Sigmoid colon (tissue), 4 donors: ENCODE measurements around the gene BAG1.

Experiments
- EP300 ChIP-seq, 4 donors: sonication (generic); formaldehyde crosslinking; IDR thresholded peaks; one replicate each; pipeline ENCODE4 v1.6.1; 2017; ENCODE audit warnings: antibody characterized with exemption in 4 of 4
- POLR2A ChIP-seq, 2 donors: fragments of 450-650 bp; IDR thresholded peaks; one replicate each; pipeline ENCODE4 v1.6.1; 2016; ENCODE audit warnings: antibody characterized with exemption in 2 of 2, mild to moderate bottlenecking in 2 of 2, moderate library complexity in 2 of 2
- POLR2AphosphoS5 ChIP-seq, 4 donors: sonication (generic); formaldehyde crosslinking; IDR thresholded peaks; one replicate each; pipeline ENCODE4 v1.6.1; 2017; ENCODE audit warnings: antibody characterized with exemption in 4 of 4
- TF ChIP-seq, protein P1 (sequence below), 4 experiments: fragments of 450-650 bp in 3 of 4; fragments of 200-600 bp in 1 of 4; IDR thresholded peaks; one replicate each; pipeline ENCODE4 v1.5.1; 2016 to 2019; ENCODE audit warnings: antibody characterized with exemption in 4 of 4, mild to moderate bottlenecking in 3 of 4, moderate library complexity in 2 of 4

GRCh38 chr9:33264473-33265177 is at the start of gene BAG1, which contains the start of gene CHMP5:
- TF ChIP-seq POLR2AphosphoS5 (IDR thresholded peaks at IDR 0.05) (peak; percentile 63 to 86 (median 84)), POLR2A (IDR thresholded peaks at IDR 0.05) (peak in 1 of 2 donors; percentile 25), EP300 (IDR thresholded peaks at IDR 0.05) (no peak)
- TF ChIP-seq, protein P1, sequence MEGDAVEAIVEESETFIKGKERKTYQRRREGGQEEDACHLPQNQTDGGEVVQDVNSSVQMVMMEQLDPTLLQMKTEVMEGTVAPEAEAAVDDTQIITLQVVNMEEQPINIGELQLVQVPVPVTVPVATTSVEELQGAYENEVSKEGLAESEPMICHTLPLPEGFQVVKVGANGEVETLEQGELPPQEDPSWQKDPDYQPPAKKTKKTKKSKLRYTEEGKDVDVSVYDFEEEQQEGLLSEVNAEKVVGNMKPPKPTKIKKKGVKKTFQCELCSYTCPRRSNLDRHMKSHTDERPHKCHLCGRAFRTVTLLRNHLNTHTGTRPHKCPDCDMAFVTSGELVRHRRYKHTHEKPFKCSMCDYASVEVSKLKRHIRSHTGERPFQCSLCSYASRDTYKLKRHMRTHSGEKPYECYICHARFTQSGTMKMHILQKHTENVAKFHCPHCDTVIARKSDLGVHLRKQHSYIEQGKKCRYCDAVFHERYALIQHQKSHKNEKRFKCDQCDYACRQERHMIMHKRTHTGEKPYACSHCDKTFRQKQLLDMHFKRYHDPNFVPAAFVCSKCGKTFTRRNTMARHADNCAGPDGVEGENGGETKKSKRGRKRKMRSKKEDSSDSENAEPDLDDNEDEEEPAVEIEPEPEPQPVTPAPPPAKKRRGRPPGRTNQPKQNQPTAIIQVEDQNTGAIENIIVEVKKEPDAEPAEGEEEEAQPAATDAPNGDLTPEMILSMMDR (IDR thresholded peaks at IDR 0.05) = peak in 1 of 4 experiments; percentile 28
